Chondrocyte (in vitro differentiated cells): ENCODE data around the gene INTS11. TPM values are rescaled to one million over a fixed set of nuclear protein-coding genes. Genes with fewer than 3 reads are reported as not detected.
"Not testable (repeated sequence)": the region's sequence is repeated elsewhere in the genome, so short reads cannot be mapped to it uniquely, and the experiment has no call there.

Experiments
- DNase-seq: peaks from one replicate; pipeline ENCODE4 v3.0.0; 2021; ENCODE audit warnings: mixed read lengths, low spot score
- H3K27ac Mint-ChIP-seq: one replicate; pipeline ENCODE4 v1.8.0; 2021; ENCODE audit warnings: mild to moderate bottlenecking, moderate library complexity, mixed read lengths; ENCODE audit not compliant: unreplicated experiment
- H3K27me3 Mint-ChIP-seq: 2 replicates; pipeline ENCODE4 v1.8.0; 2021; ENCODE audit warnings: low read depth, mixed read lengths
- H3K36me3 Mint-ChIP-seq: 2 replicates; pipeline ENCODE4 v1.8.0; 2021; ENCODE audit warnings: low read depth, mixed read lengths
- H3K4me1 Mint-ChIP-seq: 2 replicates; pipeline ENCODE4 v1.8.0; 2021; ENCODE audit warnings: low read depth, mild to moderate bottlenecking, mixed read lengths
- H3K4me3 Mint-ChIP-seq: one replicate; pipeline ENCODE4 v1.8.0; 2021; ENCODE audit warnings: mild to moderate bottlenecking, moderate library complexity, mixed read lengths; ENCODE audit not compliant: unreplicated experiment
- H3K9me3 Mint-ChIP-seq: 2 replicates; pipeline ENCODE4 v1.8.0; 2021; ENCODE audit warnings: low read depth, mixed read lengths
- total RNA-seq: library from RNA; stranded (reverse); gene quantifications from 3 replicates; pipeline ENCODE4 v1.2.1, GENCODE V29; 2021
- TF ChIP-seq, protein P1 (sequence below): fragments of 200-600 bp; sonication (generic); IDR thresholded peaks from 2 replicates; pipeline ENCODE4 v1.5.0; 2021; ENCODE audit warnings: antibody characterized with exemption, mild to moderate bottlenecking, moderate library complexity

Gene INTS11
- total RNA-seq, 1 donor from 2014 or later = 73.8 TPM

DNA sequence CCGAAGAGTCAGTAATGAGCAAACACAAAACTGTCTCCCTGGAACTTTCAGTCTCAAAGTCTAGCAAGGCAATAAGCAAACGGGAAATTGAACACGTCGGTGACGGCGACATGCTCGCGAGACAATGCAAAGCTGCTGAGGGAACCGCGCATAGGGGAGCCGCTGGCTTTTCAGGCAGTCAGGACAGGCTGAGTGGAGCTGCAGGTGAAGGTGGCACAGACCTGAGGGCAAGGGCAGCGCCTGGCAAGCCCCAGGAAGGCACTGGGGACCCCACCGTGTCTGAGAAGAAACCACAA lies 4.9 kb downstream of the INTS11 start:
- DNase-seq = no peak
- no peaks in the 10 kb centered on the region for H3K27me3 Mint-ChIP-seq
- H3K4me3 Mint-ChIP-seq = no peak overlapping the region
- H3K27ac Mint-ChIP-seq = no peak overlapping the region
- H3K36me3 Mint-ChIP-seq = peaks cover 7% of the 10 kb centered on the region
- no peaks in the 10 kb centered on the region for H3K9me3 Mint-ChIP-seq
- TF ChIP-seq, protein P1, sequence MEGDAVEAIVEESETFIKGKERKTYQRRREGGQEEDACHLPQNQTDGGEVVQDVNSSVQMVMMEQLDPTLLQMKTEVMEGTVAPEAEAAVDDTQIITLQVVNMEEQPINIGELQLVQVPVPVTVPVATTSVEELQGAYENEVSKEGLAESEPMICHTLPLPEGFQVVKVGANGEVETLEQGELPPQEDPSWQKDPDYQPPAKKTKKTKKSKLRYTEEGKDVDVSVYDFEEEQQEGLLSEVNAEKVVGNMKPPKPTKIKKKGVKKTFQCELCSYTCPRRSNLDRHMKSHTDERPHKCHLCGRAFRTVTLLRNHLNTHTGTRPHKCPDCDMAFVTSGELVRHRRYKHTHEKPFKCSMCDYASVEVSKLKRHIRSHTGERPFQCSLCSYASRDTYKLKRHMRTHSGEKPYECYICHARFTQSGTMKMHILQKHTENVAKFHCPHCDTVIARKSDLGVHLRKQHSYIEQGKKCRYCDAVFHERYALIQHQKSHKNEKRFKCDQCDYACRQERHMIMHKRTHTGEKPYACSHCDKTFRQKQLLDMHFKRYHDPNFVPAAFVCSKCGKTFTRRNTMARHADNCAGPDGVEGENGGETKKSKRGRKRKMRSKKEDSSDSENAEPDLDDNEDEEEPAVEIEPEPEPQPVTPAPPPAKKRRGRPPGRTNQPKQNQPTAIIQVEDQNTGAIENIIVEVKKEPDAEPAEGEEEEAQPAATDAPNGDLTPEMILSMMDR = no peak
- peaks cover 43% of the 10 kb centered on the region for H3K4me1 Mint-ChIP-seq

DNA sequence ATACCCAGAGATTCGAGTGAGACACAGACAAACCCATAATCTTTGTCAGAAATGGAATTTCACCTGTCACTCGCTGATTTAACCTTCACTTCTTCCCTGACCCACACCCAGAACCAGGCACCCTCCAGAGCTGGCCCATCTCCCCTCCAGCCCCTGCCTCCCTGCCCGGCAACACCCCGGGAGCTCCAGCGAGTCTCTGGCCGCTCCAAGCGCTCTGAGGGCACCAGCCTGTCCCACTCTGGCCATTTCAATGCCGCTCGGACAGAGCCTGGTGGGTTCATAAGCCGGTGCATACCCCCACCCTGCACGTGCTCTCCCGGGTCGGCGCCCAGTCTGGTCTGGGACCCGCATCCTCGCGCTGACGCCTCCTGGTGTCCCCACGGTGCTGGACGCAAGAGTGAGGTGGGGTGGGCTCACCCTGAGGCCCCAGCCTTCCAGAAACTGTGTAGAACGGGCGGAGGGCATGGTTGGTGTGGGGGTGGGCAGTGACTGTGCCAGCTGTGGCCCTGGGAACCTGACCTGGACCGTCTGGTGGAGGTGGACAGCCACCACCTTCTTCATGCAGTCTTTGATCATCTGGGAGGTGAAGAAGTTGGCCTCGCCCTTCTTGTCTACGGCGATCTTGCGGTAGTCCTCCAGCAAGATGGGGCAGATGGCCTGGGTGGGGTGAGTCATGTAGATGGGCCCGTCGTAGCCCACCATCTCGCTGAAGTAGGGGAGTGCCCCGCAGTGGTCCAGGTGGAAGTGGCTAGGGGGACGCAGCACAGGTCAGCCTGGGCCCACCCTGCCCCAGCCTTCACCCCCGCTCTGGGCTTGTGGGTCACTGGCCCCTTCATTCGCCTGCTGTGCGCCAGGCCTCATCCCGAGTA lies 5.4 kb downstream of the INTS11 start:
- peaks cover 7% of the 10 kb centered on the region for H3K36me3 Mint-ChIP-seq
- no peak overlapping the region for H3K4me3 Mint-ChIP-seq
- peak overlapping the region; percentile 89 for H3K27ac Mint-ChIP-seq
- no peaks in the 10 kb centered on the region for H3K9me3 Mint-ChIP-seq
- TF ChIP-seq, protein P1 = no peak
- H3K4me1 Mint-ChIP-seq = peaks cover 43% of the 10 kb centered on the region
- DNase-seq = no peak
- H3K27me3 Mint-ChIP-seq = no peaks in the 10 kb centered on the region

DNA sequence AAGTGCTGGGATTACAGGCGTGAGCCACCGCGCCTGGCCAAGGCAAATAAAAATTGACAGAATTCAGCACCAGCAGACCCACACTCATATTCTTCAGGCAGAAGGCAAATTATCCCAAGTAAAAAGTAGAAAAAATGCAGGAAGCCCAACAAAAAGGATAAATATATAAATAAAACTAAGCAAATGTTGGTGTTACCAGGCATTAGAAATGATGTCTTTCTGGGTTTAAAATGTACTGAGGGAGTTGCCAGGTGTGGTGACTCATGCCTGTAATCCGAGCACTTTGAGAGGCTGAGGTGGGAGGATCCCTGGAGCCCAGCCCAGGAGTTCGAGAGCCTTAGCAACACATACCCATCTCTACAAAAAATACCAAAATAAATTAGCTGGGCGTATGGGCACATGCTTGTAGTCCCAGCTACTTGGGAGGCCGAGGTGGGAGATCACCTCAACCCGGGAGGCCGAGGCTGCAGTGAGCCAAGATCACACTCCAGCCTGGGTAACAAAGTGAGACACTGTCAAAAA lies 6.3 kb downstream of the INTS11 start:
- Mint-ChIP-seq H3K27me3 (no peaks in the 10 kb centered on the region), H3K4me1 (peaks cover 37% of the 10 kb centered on the region), H3K4me3 (no peak overlapping the region), H3K9me3 (no peaks in the 10 kb centered on the region), H3K36me3 (peaks cover 12% of the 10 kb centered on the region), H3K27ac (peak overlapping the region; percentile 89)
- DNase-seq = no peak
- TF ChIP-seq, protein P1 = no peak

DNA sequence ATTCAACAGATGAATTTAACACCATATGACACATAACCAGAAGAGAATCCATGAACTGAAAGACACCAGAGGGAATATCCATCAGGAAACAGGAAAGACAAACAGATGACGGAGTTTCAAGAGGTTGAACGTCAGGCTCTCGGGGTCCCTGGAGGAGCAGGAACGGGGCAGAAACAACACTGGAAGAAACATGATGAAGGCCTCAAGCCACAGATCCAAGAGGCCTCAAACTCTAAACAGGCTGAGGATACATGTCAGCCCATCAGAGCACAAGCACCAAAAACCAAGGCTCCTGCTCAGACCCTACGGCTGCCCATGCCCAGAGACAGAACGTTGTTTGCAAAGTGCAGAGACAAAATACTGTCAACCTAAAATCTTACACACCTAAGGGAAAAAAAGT lies 7.0 kb downstream of the INTS11 start:
- Mint-ChIP-seq H3K36me3 (peaks cover 14% of the 10 kb centered on the region), H3K27ac (peak overlapping the region; percentile 89)

DNA sequence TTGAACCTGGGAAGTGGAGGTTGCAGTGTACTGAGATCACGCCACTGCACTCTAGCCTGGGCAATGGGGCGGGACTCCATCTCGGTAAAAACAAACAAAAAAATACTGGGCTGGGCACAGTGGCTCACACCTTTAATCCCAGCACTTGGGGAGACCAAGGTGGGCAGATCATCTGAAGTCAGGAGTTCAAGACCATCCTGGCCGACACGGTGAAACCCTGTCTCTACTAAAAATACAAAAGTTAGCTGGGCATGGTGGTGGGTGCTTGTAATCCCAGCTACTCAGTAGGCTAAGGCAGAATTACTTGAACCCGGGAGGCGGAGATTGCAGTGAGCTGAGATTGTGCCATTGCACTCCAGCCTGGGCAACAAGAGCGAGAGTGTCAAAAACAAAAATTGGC lies 8.3 kb downstream of the INTS11 start:
- Mint-ChIP-seq H3K27ac (peak overlapping the region; percentile 41), H3K36me3 (peaks cover 14% of the 10 kb centered on the region), H3K4me1 (peaks cover 24% of the 10 kb centered on the region)
- not testable (repeated sequence) for DNase-seq, H3K9me3 Mint-ChIP-seq, H3K27me3 Mint-ChIP-seq, H3K4me3 Mint-ChIP-seq

More for the DNA sequence above, 7.0 kb downstream of the INTS11 start:
- DNase-seq = no peak
- Mint-ChIP-seq H3K4me1 (peaks cover 33% of the 10 kb centered on the region), H3K9me3 (no peaks in the 10 kb centered on the region), H3K4me3 (no peak overlapping the region), H3K27me3 (no peaks in the 10 kb centered on the region)
- TF ChIP-seq, protein P1 = no peak
